ENCODE data around the gene TNNC1.

Gene TNNC1

GRCh38 chr3:52401551-52401950, 52.3 kb downstream of the TNNC1 start:
- no peak for DNase-seq (ENCODE audit: low read depth in 2 of 2)

Data from stimulated activated CD8-positive, alpha-beta memory T cell treated with anti-CD3 and anti-CD28 coated beads, Interleukin-2, amount 100 ng/mL, for 1 hour (primary cell).